Measurements from ENCODE around the gene HIGD2B.
"Not testable (repeated sequence)": the region's sequence is repeated elsewhere in the genome, so short reads cannot be mapped to it uniquely, and the experiment has no call there.

HIGD2B gene

GRCh38 chr15:72656014-72656413 is 30.0 kb downstream of the HIGD2B start:
- not testable (repeated sequence) for H3K9me3 ChIP-seq (ENCODE audit: control insufficient read depth, low read length); H3K4ac ChIP-seq (ENCODE audit: low read depth in 1 of 2, low read length in 2 of 2); H3K27ac ChIP-seq (ENCODE audit: low read length, poor library complexity, severe bottlenecking); H3K27me3 ChIP-seq (ENCODE audit: control insufficient read depth in 1 of 2, insufficient read depth in 1 of 2, low read length in 2 of 2); H2AFZ ChIP-seq (ENCODE audit: low read depth, low read length); H3K36me3 ChIP-seq (ENCODE audit: control insufficient read depth in 1 of 2, insufficient read depth in 2 of 2, low read depth in 1 of 2, low read length in 2 of 2); H4K8ac ChIP-seq (ENCODE audit: low read length); H3K79me1 ChIP-seq (replicated peaks; ENCODE audit: low read length, poor library complexity, severe bottlenecking); H3K4me3 ChIP-seq (ENCODE audit: insufficient read depth in 1 of 2, low read depth in 1 of 2, low read length in 2 of 2); H3K23ac ChIP-seq (ENCODE audit: low read length in 2 of 2); H3K18ac ChIP-seq (ENCODE audit: low read depth in 1 of 2, low read length in 2 of 2); H3K4me2 ChIP-seq (ENCODE audit: low read length, poor library complexity, severe bottlenecking); H3K9ac ChIP-seq (ENCODE audit: low read length); H3K4me1 ChIP-seq (ENCODE audit: control insufficient read depth, insufficient read depth, low read depth, low read length); H2BK12ac ChIP-seq (ENCODE audit: low read length in 2 of 2); H4K91ac ChIP-seq (ENCODE audit: low read length); H2AK5ac ChIP-seq (ENCODE audit: low read length, severe bottlenecking); H2BK5ac ChIP-seq (ENCODE audit: low read depth, low read length, poor library complexity, severe bottlenecking); H3K14ac ChIP-seq (ENCODE audit: low read length in 2 of 2); H2BK15ac ChIP-seq (ENCODE audit: low read depth, poor library complexity, severe bottlenecking); H2BK120ac ChIP-seq (ENCODE audit: low read depth, low read length); DNase-seq
- no CpG with 5 or more reads among the region's 3 CpGs for WGBS

GRCh38 chr15:72654397-72654796 is 31.6 kb downstream of the HIGD2B start, which contains the start of gene GOLGA6B:
GOLGA6B (plus strand) TSS chr15:72654697; CDS start chr15:72654738, 41 bp downstream.
- H3K23ac ChIP-seq (ENCODE audit: low read length in 2 of 2); H3K27ac ChIP-seq (ENCODE audit: low read length, poor library complexity, severe bottlenecking); H3K36me3 ChIP-seq (ENCODE audit: control insufficient read depth in 1 of 2, insufficient read depth in 2 of 2, low read depth in 1 of 2, low read length in 2 of 2); H2BK12ac ChIP-seq (ENCODE audit: low read length in 2 of 2); H4K8ac ChIP-seq (ENCODE audit: low read length); H3K4ac ChIP-seq (ENCODE audit: low read depth in 1 of 2, low read length in 2 of 2); H2BK5ac ChIP-seq (ENCODE audit: low read depth, low read length, poor library complexity, severe bottlenecking); H2BK15ac ChIP-seq (ENCODE audit: low read depth, poor library complexity, severe bottlenecking); H2AK5ac ChIP-seq (ENCODE audit: low read length, severe bottlenecking); H3K18ac ChIP-seq (ENCODE audit: low read depth in 1 of 2, low read length in 2 of 2); H3K4me2 ChIP-seq (ENCODE audit: low read length, poor library complexity, severe bottlenecking); DNase-seq; H2BK120ac ChIP-seq (ENCODE audit: low read depth, low read length); H3K79me1 ChIP-seq (replicated peaks; ENCODE audit: low read length, poor library complexity, severe bottlenecking); H2AFZ ChIP-seq (ENCODE audit: low read depth, low read length); H3K14ac ChIP-seq (ENCODE audit: low read length in 2 of 2); H3K4me1 ChIP-seq (ENCODE audit: control insufficient read depth, insufficient read depth, low read depth, low read length); H4K91ac ChIP-seq (ENCODE audit: low read length); H3K9me3 ChIP-seq (ENCODE audit: control insufficient read depth, low read length); H3K9ac ChIP-seq (ENCODE audit: low read length); H3K4me3 ChIP-seq (ENCODE audit: insufficient read depth in 1 of 2, low read depth in 1 of 2, low read length in 2 of 2); H3K27me3 ChIP-seq (ENCODE audit: control insufficient read depth in 1 of 2, insufficient read depth in 1 of 2, low read length in 2 of 2): not testable (repeated sequence)
- WGBS: no CpG with 5 or more reads among the region's 7 CpGs

DNA sequence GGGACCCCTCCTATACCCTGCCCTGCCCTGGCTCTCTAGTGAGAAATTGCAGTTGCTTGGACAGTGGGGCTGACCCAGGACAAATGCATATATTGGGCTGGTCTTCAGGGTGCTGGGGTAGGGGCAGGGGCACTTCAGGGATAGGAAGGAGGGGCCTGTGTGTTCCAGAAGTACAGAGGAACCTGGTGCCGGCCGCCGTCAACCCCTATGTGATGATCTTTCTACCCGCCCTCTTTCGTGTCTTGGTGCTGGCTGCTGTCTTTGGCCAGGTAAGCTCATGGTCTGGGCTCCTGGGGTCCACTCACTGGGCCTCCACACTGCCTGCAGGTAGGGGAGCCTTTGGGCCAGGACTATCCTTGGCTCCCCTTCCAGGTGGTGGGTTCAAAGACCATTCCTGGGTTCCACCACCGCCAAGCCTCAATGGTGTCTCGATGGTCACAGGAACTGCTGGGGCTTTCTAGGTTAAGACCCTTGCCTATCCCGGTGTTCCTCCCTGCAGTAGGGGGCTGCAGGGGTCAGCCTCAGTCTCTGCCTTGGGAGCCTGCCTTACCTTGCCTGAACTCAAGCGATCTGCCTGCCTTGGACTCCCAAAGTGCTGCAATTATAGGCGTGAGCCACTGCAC is 37.2 kb downstream of the HIGD2B start:
- not testable (repeated sequence) for H2BK5ac ChIP-seq (ENCODE audit: low read depth, low read length, poor library complexity, severe bottlenecking); H2AK5ac ChIP-seq (ENCODE audit: low read length, severe bottlenecking); DNase-seq

GRCh38 chr15:72642271-72642670 is 43.7 kb downstream of the HIGD2B start:
- not testable (repeated sequence) for H3K9ac ChIP-seq (ENCODE audit: low read length); H2AK5ac ChIP-seq (ENCODE audit: low read length, severe bottlenecking); H3K4ac ChIP-seq (ENCODE audit: low read depth in 1 of 2, low read length in 2 of 2); H3K14ac ChIP-seq (ENCODE audit: low read length in 2 of 2); H2AFZ ChIP-seq (ENCODE audit: low read depth, low read length); H2BK120ac ChIP-seq (ENCODE audit: low read depth, low read length); H4K8ac ChIP-seq (ENCODE audit: low read length); H3K9me3 ChIP-seq (ENCODE audit: control insufficient read depth, low read length); H3K23ac ChIP-seq (ENCODE audit: low read length in 2 of 2); H3K4me3 ChIP-seq (ENCODE audit: insufficient read depth in 1 of 2, low read depth in 1 of 2, low read length in 2 of 2); H3K4me1 ChIP-seq (ENCODE audit: control insufficient read depth, insufficient read depth, low read depth, low read length); H4K91ac ChIP-seq (ENCODE audit: low read length); H3K27ac ChIP-seq (ENCODE audit: low read length, poor library complexity, severe bottlenecking); H2BK15ac ChIP-seq (ENCODE audit: low read depth, poor library complexity, severe bottlenecking); H2BK5ac ChIP-seq (ENCODE audit: low read depth, low read length, poor library complexity, severe bottlenecking); H3K79me1 ChIP-seq (replicated peaks; ENCODE audit: low read length, poor library complexity, severe bottlenecking); H3K27me3 ChIP-seq (ENCODE audit: control insufficient read depth in 1 of 2, insufficient read depth in 1 of 2, low read length in 2 of 2); H3K18ac ChIP-seq (ENCODE audit: low read depth in 1 of 2, low read length in 2 of 2); DNase-seq; H3K36me3 ChIP-seq (ENCODE audit: control insufficient read depth in 1 of 2, insufficient read depth in 2 of 2, low read depth in 1 of 2, low read length in 2 of 2); H3K4me2 ChIP-seq (ENCODE audit: low read length, poor library complexity, severe bottlenecking); H2BK12ac ChIP-seq (ENCODE audit: low read length in 2 of 2)
- no CpG with 5 or more reads among the region's 2 CpGs for WGBS

More for the DNA sequence above, 37.2 kb downstream of the HIGD2B start:
- H3K9ac ChIP-seq (ENCODE audit: low read length); H3K23ac ChIP-seq (ENCODE audit: low read length in 2 of 2); H2AFZ ChIP-seq (ENCODE audit: low read depth, low read length); H3K4me3 ChIP-seq (ENCODE audit: insufficient read depth in 1 of 2, low read depth in 1 of 2, low read length in 2 of 2); H4K91ac ChIP-seq (ENCODE audit: low read length); H3K4ac ChIP-seq (ENCODE audit: low read depth in 1 of 2, low read length in 2 of 2); H2BK15ac ChIP-seq (ENCODE audit: low read depth, poor library complexity, severe bottlenecking); H3K18ac ChIP-seq (ENCODE audit: low read depth in 1 of 2, low read length in 2 of 2); H3K36me3 ChIP-seq (ENCODE audit: control insufficient read depth in 1 of 2, insufficient read depth in 2 of 2, low read depth in 1 of 2, low read length in 2 of 2); H3K27ac ChIP-seq (ENCODE audit: low read length, poor library complexity, severe bottlenecking); H3K27me3 ChIP-seq (ENCODE audit: control insufficient read depth in 1 of 2, insufficient read depth in 1 of 2, low read length in 2 of 2); H2BK120ac ChIP-seq (ENCODE audit: low read depth, low read length); H3K4me2 ChIP-seq (ENCODE audit: low read length, poor library complexity, severe bottlenecking); H3K79me1 ChIP-seq (replicated peaks; ENCODE audit: low read length, poor library complexity, severe bottlenecking); H3K9me3 ChIP-seq (ENCODE audit: control insufficient read depth, low read length); H2BK12ac ChIP-seq (ENCODE audit: low read length in 2 of 2); H3K4me1 ChIP-seq (ENCODE audit: control insufficient read depth, insufficient read depth, low read depth, low read length); H4K8ac ChIP-seq (ENCODE audit: low read length); H3K14ac ChIP-seq (ENCODE audit: low read length in 2 of 2): not testable (repeated sequence)
- WGBS: 100% methylated on average over 2 of the region's 10 CpGs
